MM.1S (cell line): Measurements from ENCODE around the gene AP5M1.

Experiments
- EZH2 ChIP-seq: fragments of 300-600 bp; sonication (generic); optimal IDR thresholded peaks from 2 replicates; pipeline ENCODE3; 2017; ENCODE audit warnings: low read depth, mild to moderate bottlenecking, antibody characterized with exemption, low read length, mixed read lengths
- EZH2phosphoT487 ChIP-seq: fragments of 300-600 bp; sonication (generic); IDR thresholded peaks from 2 replicates; pipeline ENCODE4 v1.6.1; 2018; ENCODE audit warnings: antibody characterized with exemption, low read length
- TF ChIP-seq, protein P1 (sequence below): fragments of 300-600 bp; sonication (generic); IDR thresholded peaks from 2 replicates; pipeline ENCODE4 v1.5.1; 2016; ENCODE audit warnings: antibody characterized with exemption, low read length, mixed read lengths

DNA sequence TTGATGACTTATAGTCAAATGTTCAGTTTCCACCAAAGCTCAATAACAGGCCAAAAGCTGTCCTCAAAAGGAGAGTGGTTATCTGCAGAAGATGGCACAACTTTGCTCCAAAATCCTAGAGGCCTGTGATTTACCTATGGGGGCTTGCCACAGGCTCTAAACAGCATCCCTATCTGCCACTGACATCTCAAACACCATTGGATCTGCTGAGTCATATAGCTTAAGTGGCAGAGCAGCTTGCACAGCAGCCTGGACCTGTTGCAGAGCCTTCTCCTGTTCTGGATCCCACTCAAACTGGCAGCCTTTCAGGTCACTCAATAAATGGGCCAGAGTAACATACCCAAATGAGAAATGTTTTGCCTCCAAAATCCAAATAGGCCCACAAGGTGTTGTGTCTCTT lies 61.1 kb downstream of the AP5M1 start:
- TF ChIP-seq, protein P1, sequence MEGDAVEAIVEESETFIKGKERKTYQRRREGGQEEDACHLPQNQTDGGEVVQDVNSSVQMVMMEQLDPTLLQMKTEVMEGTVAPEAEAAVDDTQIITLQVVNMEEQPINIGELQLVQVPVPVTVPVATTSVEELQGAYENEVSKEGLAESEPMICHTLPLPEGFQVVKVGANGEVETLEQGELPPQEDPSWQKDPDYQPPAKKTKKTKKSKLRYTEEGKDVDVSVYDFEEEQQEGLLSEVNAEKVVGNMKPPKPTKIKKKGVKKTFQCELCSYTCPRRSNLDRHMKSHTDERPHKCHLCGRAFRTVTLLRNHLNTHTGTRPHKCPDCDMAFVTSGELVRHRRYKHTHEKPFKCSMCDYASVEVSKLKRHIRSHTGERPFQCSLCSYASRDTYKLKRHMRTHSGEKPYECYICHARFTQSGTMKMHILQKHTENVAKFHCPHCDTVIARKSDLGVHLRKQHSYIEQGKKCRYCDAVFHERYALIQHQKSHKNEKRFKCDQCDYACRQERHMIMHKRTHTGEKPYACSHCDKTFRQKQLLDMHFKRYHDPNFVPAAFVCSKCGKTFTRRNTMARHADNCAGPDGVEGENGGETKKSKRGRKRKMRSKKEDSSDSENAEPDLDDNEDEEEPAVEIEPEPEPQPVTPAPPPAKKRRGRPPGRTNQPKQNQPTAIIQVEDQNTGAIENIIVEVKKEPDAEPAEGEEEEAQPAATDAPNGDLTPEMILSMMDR = no peak
- TF ChIP-seq EZH2phosphoT487 = no peak
- TF ChIP-seq EZH2 = no peak
